Measurements from ENCODE around the gene LPCAT1.
A peak's percentile ranks its signal among the peaks of the same experiment; 100 is the strongest.

Gene LPCAT1

GRCh38 chr5:1536322-1536845, 12.6 kb upstream of the LPCAT1 start:
- Histone ChIP-seq H3K9ac (ENCODE audit: low read depth, low read length) (no peak overlapping the region), H3K9me3 (ENCODE audit: control insufficient read depth, insufficient read depth, low read length) (no peaks in the 10 kb centered on the region), H3K36me3 (ENCODE audit: control insufficient read depth, insufficient read depth, low read length) (no peaks in the 10 kb centered on the region), H3K4me3 (ENCODE audit: low read depth, low read length) (no peak overlapping the region), H3K27me3 (ENCODE audit: control insufficient read depth, insufficient read depth, low read length) (no peaks in the 10 kb centered on the region), H3K4me1 (ENCODE audit: control insufficient read depth, insufficient read depth, low read length) (no peaks in the 10 kb centered on the region)

GRCh38 chr5:1535646-1536045, 11.9 kb upstream of the LPCAT1 start:
- Histone ChIP-seq H3K9me3 (ENCODE audit: control insufficient read depth, insufficient read depth, low read length) (no peaks in the 10 kb centered on the region), H3K4me1 (ENCODE audit: control insufficient read depth, insufficient read depth, low read length) (no peaks in the 10 kb centered on the region), H3K27me3 (ENCODE audit: control insufficient read depth, insufficient read depth, low read length) (no peaks in the 10 kb centered on the region), H3K36me3 (ENCODE audit: control insufficient read depth, insufficient read depth, low read length) (no peaks in the 10 kb centered on the region), H3K9ac (ENCODE audit: low read depth, low read length) (no peak overlapping the region), H3K4me3 (ENCODE audit: low read depth, low read length) (no peak overlapping the region)

- Histone ChIP-seq H3K9me3 (ENCODE audit: control insufficient read depth, insufficient read depth, low read length) (no peaks in the 10 kb centered on the region), H3K36me3 (ENCODE audit: control insufficient read depth, insufficient read depth, low read length) (no peaks in the 10 kb centered on the region), H3K27me3 (ENCODE audit: control insufficient read depth, insufficient read depth, low read length) (no peaks in the 10 kb centered on the region), H3K4me3 (ENCODE audit: low read depth, low read length) (no peak overlapping the region), H3K4me1 (ENCODE audit: control insufficient read depth, insufficient read depth, low read length) (no peaks in the 10 kb centered on the region), H3K9ac (ENCODE audit: low read depth, low read length) (no peak overlapping the region)
Measured at GRCh38 chr5:1532384-1532783, 8.6 kb upstream of the LPCAT1 start.

- Histone ChIP-seq H3K4me3 (ENCODE audit: low read depth, low read length) (no peak overlapping the region), H3K9ac (ENCODE audit: low read depth, low read length) (no peak overlapping the region), H3K36me3 (ENCODE audit: control insufficient read depth, insufficient read depth, low read length) (no peaks in the 10 kb centered on the region), H3K9me3 (ENCODE audit: control insufficient read depth, insufficient read depth, low read length) (no peaks in the 10 kb centered on the region), H3K4me1 (ENCODE audit: control insufficient read depth, insufficient read depth, low read length) (no peaks in the 10 kb centered on the region), H3K27me3 (ENCODE audit: control insufficient read depth, insufficient read depth, low read length) (no peaks in the 10 kb centered on the region)
Measured at GRCh38 chr5:1529498-1529897, 5.7 kb upstream of the LPCAT1 start.

- Histone ChIP-seq H3K9me3 (ENCODE audit: control insufficient read depth, insufficient read depth, low read length) (no peaks in the 10 kb centered on the region), H3K36me3 (ENCODE audit: control insufficient read depth, insufficient read depth, low read length) (no peaks in the 10 kb centered on the region), H3K9ac (ENCODE audit: low read depth, low read length) (no peak overlapping the region), H3K4me1 (ENCODE audit: control insufficient read depth, insufficient read depth, low read length) (no peaks in the 10 kb centered on the region), H3K4me3 (ENCODE audit: low read depth, low read length) (no peak overlapping the region), H3K27me3 (ENCODE audit: control insufficient read depth, insufficient read depth, low read length) (no peaks in the 10 kb centered on the region)
Measured at GRCh38 chr5:1527533-1528205, 3.9 kb upstream of the LPCAT1 start.

- no peak overlapping the region for H3K4me3 ChIP-seq (ENCODE audit: low read depth, low read length)
- no peaks in the 10 kb centered on the region for H3K9me3 ChIP-seq (ENCODE audit: control insufficient read depth, insufficient read depth, low read length)
- no peaks in the 10 kb centered on the region for H3K27me3 ChIP-seq (ENCODE audit: control insufficient read depth, insufficient read depth, low read length)
- H3K9ac ChIP-seq (ENCODE audit: low read depth, low read length), result no peak overlapping the region
- H3K36me3 ChIP-seq (ENCODE audit: control insufficient read depth, insufficient read depth, low read length), result peaks cover under 1% of the 10 kb centered on the region
- no peaks in the 10 kb centered on the region for H3K4me1 ChIP-seq (ENCODE audit: control insufficient read depth, insufficient read depth, low read length)
Measured at GRCh38 chr5:1526681-1527131, 2.9 kb upstream of the LPCAT1 start.

GRCh38 chr5:1526190-1526631, 2.5 kb upstream of the LPCAT1 start:
- H3K36me3 ChIP-seq (ENCODE audit: control insufficient read depth, insufficient read depth, low read length), result peaks cover 3% of the 10 kb centered on the region
- H3K9me3 ChIP-seq (ENCODE audit: control insufficient read depth, insufficient read depth, low read length), result no peaks in the 10 kb centered on the region
- H3K27me3 ChIP-seq (ENCODE audit: control insufficient read depth, insufficient read depth, low read length), result no peaks in the 10 kb centered on the region
- H3K4me3 ChIP-seq (ENCODE audit: low read depth, low read length), result no peak overlapping the region
- no peak overlapping the region for H3K9ac ChIP-seq (ENCODE audit: low read depth, low read length)
- peaks cover 5% of the 10 kb centered on the region for H3K4me1 ChIP-seq (ENCODE audit: control insufficient read depth, insufficient read depth, low read length)

GRCh38 chr5:1525624-1526189, 1.9 kb upstream of the LPCAT1 start:
- H3K4me1 ChIP-seq (ENCODE audit: control insufficient read depth, insufficient read depth, low read length), result peaks cover 8% of the 10 kb centered on the region
- peaks cover 3% of the 10 kb centered on the region for H3K36me3 ChIP-seq (ENCODE audit: control insufficient read depth, insufficient read depth, low read length)
- H3K27me3 ChIP-seq (ENCODE audit: control insufficient read depth, insufficient read depth, low read length), result no peaks in the 10 kb centered on the region
- H3K9ac ChIP-seq (ENCODE audit: low read depth, low read length), result no peak overlapping the region
- H3K9me3 ChIP-seq (ENCODE audit: control insufficient read depth, insufficient read depth, low read length), result no peaks in the 10 kb centered on the region
- H3K4me3 ChIP-seq (ENCODE audit: low read depth, low read length), result no peak overlapping the region

- Histone ChIP-seq H3K4me1 (ENCODE audit: control insufficient read depth, insufficient read depth, low read length) (peaks cover 8% of the 10 kb centered on the region), H3K9ac (ENCODE audit: low read depth, low read length) (peak overlapping the region; percentile 60), H3K4me3 (ENCODE audit: low read depth, low read length) (peak overlapping the region; percentile 50), H3K36me3 (ENCODE audit: control insufficient read depth, insufficient read depth, low read length) (peaks cover 7% of the 10 kb centered on the region), H3K27me3 (ENCODE audit: control insufficient read depth, insufficient read depth, low read length) (no peaks in the 10 kb centered on the region), H3K9me3 (ENCODE audit: control insufficient read depth, insufficient read depth, low read length) (no peaks in the 10 kb centered on the region)
Measured at GRCh38 chr5:1524799-1525623, 1.3 kb upstream of the LPCAT1 start.

- Histone ChIP-seq H3K27me3 (ENCODE audit: control insufficient read depth, insufficient read depth, low read length) (no peaks in the 10 kb centered on the region), H3K4me1 (ENCODE audit: control insufficient read depth, insufficient read depth, low read length) (peaks cover 9% of the 10 kb centered on the region), H3K9ac (ENCODE audit: low read depth, low read length) (peak overlapping the region; percentile 60), H3K4me3 (ENCODE audit: low read depth, low read length) (peak overlapping the region; percentile 50), H3K9me3 (ENCODE audit: control insufficient read depth, insufficient read depth, low read length) (no peaks in the 10 kb centered on the region), H3K36me3 (ENCODE audit: control insufficient read depth, insufficient read depth, low read length) (peaks cover 12% of the 10 kb centered on the region)
Measured at GRCh38 chr5:1524481-1524798, 680 bp upstream of the LPCAT1 start.

- no peaks in the 10 kb centered on the region for H3K27me3 ChIP-seq (ENCODE audit: control insufficient read depth, insufficient read depth, low read length)
- H3K9me3 ChIP-seq (ENCODE audit: control insufficient read depth, insufficient read depth, low read length), result no peaks in the 10 kb centered on the region
- H3K9ac ChIP-seq (ENCODE audit: low read depth, low read length), result peak overlapping the region; percentile 9
Measured at GRCh38 chr5:1523480-1523792, 324 bp downstream of the LPCAT1 start.

More at GRCh38 chr5:1523480-1523792, 324 bp downstream of the LPCAT1 start:
- Histone ChIP-seq H3K4me1 (ENCODE audit: control insufficient read depth, insufficient read depth, low read length) (peaks cover 10% of the 10 kb centered on the region), H3K36me3 (ENCODE audit: control insufficient read depth, insufficient read depth, low read length) (peaks cover 22% of the 10 kb centered on the region), H3K4me3 (ENCODE audit: low read depth, low read length) (peak overlapping the region; percentile 74)

Data from iPS-15b (cell line).